ENCODE measurements around the gene IL17RD.

GRCh38 chr3:57145852-57146251, 19.3 kb downstream of the IL17RD start:
- no peak for TF ChIP-seq CTCF (IDR thresholded peaks at IDR 0.05 in 2 of 3, conservative IDR thresholded peaks at IDR 0.05 in 1 of 3; ENCODE audit: control insufficient read depth in 2 of 3, extremely low read depth in 1 of 3, insufficient read depth in 1 of 3, low read depth in 3 of 3, low read length in 3 of 3)
- no peak for TF ChIP-seq ZBTB40 (IDR thresholded peaks at IDR 0.05; ENCODE audit: borderline replicate concordance)
- no peak for TF ChIP-seq ZBTB33 (IDR thresholded peaks at IDR 0.05)
- no peak for TF ChIP-seq SREBF2 (IDR thresholded peaks at IDR 0.05; ENCODE audit: low read length)
- TF ChIP-seq REST (IDR thresholded peaks at IDR 0.05; ENCODE audit: low read depth, low read length) = no peak
- no peak for TF ChIP-seq USF1 (IDR thresholded peaks at IDR 0.05; ENCODE audit: borderline replicate concordance, extremely low read length, insufficient read depth, low read depth, low read length)
- TF ChIP-seq SP1 (IDR thresholded peaks at IDR 0.05; ENCODE audit: low read depth, low read length) = no peak
- TF ChIP-seq POLR2A (IDR thresholded peaks at IDR 0.05; ENCODE audit: low read depth, low read length) = no peak
- TF ChIP-seq ESRRA (IDR thresholded peaks at IDR 0.05; ENCODE audit: low read length) = no peak
- no peak for TF ChIP-seq TCF7 (IDR thresholded peaks at IDR 0.05; ENCODE audit: borderline replicate concordance)

All from GM12878 (cell line).